GM23248 (cell line): ENCODE data around the gene CABP4. TPM values are rescaled to one million over a fixed set of nuclear protein-coding genes. Genes with fewer than 3 reads are reported as not detected.

Experiments
- DNase-seq: peaks from one replicate; pipeline ENCODE4 v3.0.0-alpha.2; 2015
- H2AFZ ChIP-seq: fragments of 200-600 bp; sonication (generic); 2 replicates; pipeline ENCODE4 v1.6.1; 2016; ENCODE audit warnings: antibody characterized with exemption
- H3F3A ChIP-seq: fragments of 200-600 bp; sonication (generic); 2 replicates; pipeline ENCODE4 v1.6.1; 2016; ENCODE audit warnings: mild to moderate bottlenecking, antibody characterized with exemption, mixed run types; ENCODE audit not compliant: insufficient read depth
- H3K27ac ChIP-seq: fragments of 200-600 bp; sonication (generic); 2 replicates; pipeline ENCODE4 v1.5.1; 2016; ENCODE audit warnings: mild to moderate bottlenecking
- H3K27me3 ChIP-seq: fragments of 200-600 bp; sonication (generic); replicated peaks from 2 replicates; pipeline ENCODE4 v1.6.1; 2016; ENCODE audit warnings: mild to moderate bottlenecking; ENCODE audit not compliant: insufficient read depth
- H3K36me3 ChIP-seq: fragments of 200-600 bp; sonication (generic); 2 replicates; pipeline ENCODE4 v1.6.1; 2016; ENCODE audit warnings: low read depth, mild to moderate bottlenecking
- H3K4me1 ChIP-seq: fragments of 200-600 bp; sonication (generic); 2 replicates; pipeline ENCODE4 v1.6.1; 2016; ENCODE audit warnings: mild to moderate bottlenecking; ENCODE audit not compliant: insufficient read depth
- H3K4me2 ChIP-seq: fragments of 200-600 bp; sonication (generic); one replicate; pipeline ENCODE4 v1.6.1; 2016; ENCODE audit warnings: mild to moderate bottlenecking; ENCODE audit not compliant: unreplicated experiment
- H3K4me3 ChIP-seq: fragments of 200-600 bp; sonication (generic); 2 replicates; pipeline ENCODE4 v1.5.1; 2016; ENCODE audit warnings: mild to moderate bottlenecking
- H3K79me2 ChIP-seq: fragments of 200-600 bp; sonication (generic); 2 replicates; pipeline ENCODE4 v1.6.1; 2016; ENCODE audit warnings: mild to moderate bottlenecking; ENCODE audit not compliant: insufficient read depth
- H3K9ac ChIP-seq: fragments of 200-600 bp; sonication (generic); 2 replicates; pipeline ENCODE4 v1.6.1; 2016; ENCODE audit warnings: mild to moderate bottlenecking
- H3K9me2 ChIP-seq: fragments of 200-600 bp; sonication (generic); 2 replicates; pipeline ENCODE4 v1.6.1; 2016; ENCODE audit warnings: mixed run types, mild to moderate bottlenecking, moderate library complexity; ENCODE audit not compliant: insufficient read depth
- H3K9me3 ChIP-seq: fragments of 200-600 bp; sonication (generic); one replicate; pipeline ENCODE4 v1.6.1; 2017; ENCODE audit warnings: low read depth
- H4K20me1 ChIP-seq: fragments of 200-600 bp; sonication (generic); 2 replicates; pipeline ENCODE4 v1.6.0; 2016; ENCODE audit not compliant: insufficient read depth
- EZH2 ChIP-seq: fragments of 200-600 bp; sonication (generic); IDR thresholded peaks from 2 replicates; pipeline ENCODE4 v1.6.1; 2018; ENCODE audit warnings: antibody characterized with exemption, mild to moderate bottlenecking; ENCODE audit not compliant: insufficient read depth, poor library complexity, severe bottlenecking
- EZH2phosphoT487 ChIP-seq: fragments of 200-600 bp; sonication (generic); IDR thresholded peaks from 2 replicates; pipeline ENCODE4 v1.6.1; 2018; ENCODE audit warnings: antibody characterized with exemption, moderate library complexity, mild to moderate bottlenecking, low read depth; ENCODE audit not compliant: insufficient read depth
- WGBS, 2 experiments: methylation state at CpG; one replicate each; pipeline ENCODE4 v1.1.6; 2015 to 2017; ENCODE audit warnings: low lambda C conversion rate in 2 of 2, low coverage in 1 of 2; ENCODE audit errors: missing lambda C conversion rate in 2 of 2; 5-methylcytosine and 5-hydroxymethylcytosine counted together
- in situ Hi-C: fragments of 300-500 bp; cut with MboI; formaldehyde crosslinking; loops from 2 replicates; pipeline ENCODE4 v1.15.0; 2020
- polyA plus RNA-seq: library from polyadenylated mRNA; unstranded; fragments of >200 nt; fragmentation: Nextera tagmentation; extraction: Ambion mirVana; gene quantifications from 2 replicates; pipeline ENCODE4 v1.2.1, GENCODE V29; 2016
- total RNA-seq: library from RNA; depleted of rRNA; stranded (reverse); fragments of >200 nt; shearing (Covaris generic); gene quantifications from 2 replicates; pipeline ENCODE4 v1.2.3, GENCODE V29; 2014

The CABP4 gene
- total and polyA plus RNA-seq, 2 experiments from 2014 or later: not detected

GRCh38 chr11:67491276-67492068 lies 36.3 kb downstream of the CABP4 start:
- H3F3A ChIP-seq: no peaks in the 10 kb centered on the region
- H3K27me3 ChIP-seq: no peaks in the 10 kb centered on the region
- 0 out of 2 replicates have a peak, but pooled peaks cover 5% of the 10 kb centered on the region for H3K79me2 ChIP-seq
- no peak overlapping the region for H3K9ac ChIP-seq
- TF ChIP-seq EZH2phosphoT487 (no peak), EZH2 (no peak)
- no peak for DNase-seq
- H4K20me1 ChIP-seq: no peaks in the 10 kb centered on the region
- H3K4me3 ChIP-seq: no peak overlapping the region
- WGBS, 2 experiments: 88 to 90% methylated on average over 19 to 24 of the region's 24 CpGs
- in situ Hi-C loops: no loop called here
- H3K4me1 ChIP-seq: no peaks in the 10 kb centered on the region
- no peak overlapping the region for H3K4me2 ChIP-seq
- no peaks in the 10 kb centered on the region for H3K9me3 ChIP-seq
- H3K9me2 ChIP-seq: no peaks in the 10 kb centered on the region
- no peak overlapping the region for H3K27ac ChIP-seq
- H2AFZ ChIP-seq: no peak overlapping the region
- H3K36me3 ChIP-seq: no peaks in the 10 kb centered on the region

- in situ Hi-C loops: no loop called here
Observed at GRCh38 chr11:67492069-67492727, 37.0 kb downstream of the CABP4 start.

GRCh38 chr11:67492801-67493547 lies 37.8 kb downstream of the CABP4 start:
- no peaks in the 10 kb centered on the region for H3K27me3 ChIP-seq
- TF ChIP-seq EZH2phosphoT487: no peak
- no peak for TF ChIP-seq EZH2
- no peak overlapping the region for H3K4me3 ChIP-seq
- no peaks in the 10 kb centered on the region for H3K9me3 ChIP-seq
- no peak for DNase-seq
- H3K79me2 ChIP-seq: no peaks in the 10 kb centered on the region
- no peaks in the 10 kb centered on the region for H3F3A ChIP-seq
- H2AFZ ChIP-seq: no peak overlapping the region
- no peaks in the 10 kb centered on the region for H3K4me1 ChIP-seq
- WGBS, 2 experiments: 76 to 83% methylated on average over 32 to 46 of the region's 46 CpGs
- no peak overlapping the region for H3K9ac ChIP-seq
- H3K4me2 ChIP-seq: no peak overlapping the region
- in situ Hi-C loops: no loop called here
- H3K27ac ChIP-seq: no peak overlapping the region
- H4K20me1 ChIP-seq: no peaks in the 10 kb centered on the region
- no peaks in the 10 kb centered on the region for H3K36me3 ChIP-seq
- no peaks in the 10 kb centered on the region for H3K9me2 ChIP-seq

More at GRCh38 chr11:67492069-67492727, 37.0 kb downstream of the CABP4 start:
- Histone ChIP-seq H3K9ac (no peak overlapping the region), H3F3A (no peaks in the 10 kb centered on the region), H3K79me2 (no peaks in the 10 kb centered on the region), H3K36me3 (no peaks in the 10 kb centered on the region), H3K4me2 (no peak overlapping the region), H3K27me3 (no peaks in the 10 kb centered on the region), H3K9me2 (no peaks in the 10 kb centered on the region), H3K4me1 (no peaks in the 10 kb centered on the region), H2AFZ (no peak overlapping the region), H3K4me3 (no peak overlapping the region), H4K20me1 (no peaks in the 10 kb centered on the region), H3K27ac (no peak overlapping the region), H3K9me3 (no peaks in the 10 kb centered on the region)
- DNase-seq: no peak
- WGBS, 2 experiments: 78 to 85% methylated on average over 19 of the region's 19 CpGs
- TF ChIP-seq EZH2phosphoT487 (no peak), EZH2 (no peak)

GRCh38 chr11:67493548-67494370 lies 38.6 kb downstream of the CABP4 start:
- no peaks in the 10 kb centered on the region for H3K27me3 ChIP-seq
- H3K4me1 ChIP-seq: no peaks in the 10 kb centered on the region
- H3K9me2 ChIP-seq: no peaks in the 10 kb centered on the region
- no peak overlapping the region for H3K4me3 ChIP-seq
- no peaks in the 10 kb centered on the region for H3K79me2 ChIP-seq
- H3F3A ChIP-seq: no peaks in the 10 kb centered on the region
- DNase-seq: no peak
- TF ChIP-seq EZH2 (no peak), EZH2phosphoT487 (no peak)
- no peak overlapping the region for H2AFZ ChIP-seq
- no peaks in the 10 kb centered on the region for H3K9me3 ChIP-seq
- WGBS, 2 experiments: 95% methylated on average over 60 to 65 of the region's 65 CpGs
- no peak overlapping the region for H3K27ac ChIP-seq
- H4K20me1 ChIP-seq: no peaks in the 10 kb centered on the region
- no peaks in the 10 kb centered on the region for H3K36me3 ChIP-seq
- no peak overlapping the region for H3K9ac ChIP-seq
- in situ Hi-C loops: no loop called here
- no peak overlapping the region for H3K4me2 ChIP-seq
